Stimulated activated CD4-positive, alpha-beta T cell treated with anti-CD3 and anti-CD28 coated beads, TNF-alpha, amount 100 ng/mL, for 48 hours (primary cell): Measurements from ENCODE around the gene CACNA1F.

ENCODE experiments used
- DNase-seq, 3 donors: peaks; one replicate each; pipeline ENCODE4 v3.0.0-alpha.2; 2020; ENCODE audit warnings: low read depth in 3 of 3

Gene CACNA1F

GRCh38 chrX:49257846-49258748 lies 25.0 kb upstream of the CACNA1F start:
- no peak for DNase-seq

GRCh38 chrX:49257074-49257790 lies 24.1 kb upstream of the CACNA1F start:
- DNase-seq, result no peak

- DNase-seq, result no peak
These were observed 23.3 kb upstream of the CACNA1F start for GRCh38 chrX:49256268-49256995.

- DNase-seq, result no peak
These were observed 21.5 kb upstream of the CACNA1F start for GRCh38 chrX:49254639-49255038.

- no peak for DNase-seq
These were observed 18.2 kb upstream of the CACNA1F start for GRCh38 chrX:49251325-49251724.

- no peak for DNase-seq
These were observed 17.4 kb upstream of the CACNA1F start for GRCh38 chrX:49250578-49250977.

GRCh38 chrX:49250066-49250465 lies 16.9 kb upstream of the CACNA1F start:
- no peak for DNase-seq

GRCh38 chrX:49249616-49250015 lies 16.5 kb upstream of the CACNA1F start:
- DNase-seq, result no peak

GRCh38 chrX:49249071-49249470 lies 15.9 kb upstream of the CACNA1F start:
- no peak for DNase-seq

- DNase-seq, result no peak
These were observed 15.0 kb upstream of the CACNA1F start for GRCh38 chrX:49247916-49248811.

GRCh38 chrX:49247346-49247745 lies 14.2 kb upstream of the CACNA1F start:
- DNase-seq, result no peak

GRCh38 chrX:49246541-49246940 lies 13.4 kb upstream of the CACNA1F start:
- no peak for DNase-seq

- no peak for DNase-seq
These were observed 11.1 kb upstream of the CACNA1F start for GRCh38 chrX:49244207-49244606.

GRCh38 chrX:49243166-49243565 lies 10.0 kb upstream of the CACNA1F start:
- no peak for DNase-seq

GRCh38 chrX:49242545-49243066 lies 9.5 kb upstream of the CACNA1F start:
- DNase-seq, result no peak

- no peak for DNase-seq
These were observed 5.6 kb upstream of the CACNA1F start for GRCh38 chrX:49238735-49239134.

GRCh38 chrX:49237060-49237459 lies 3.9 kb upstream of the CACNA1F start:
- DNase-seq, result no peak

GRCh38 chrX:49233887-49234555 lies 881 bp upstream of the CACNA1F start:
- DNase-seq, result no peak

GRCh38 chrX:49232525-49232924 lies 615 bp downstream of the CACNA1F start:
- DNase-seq, result no peak

- no peak for DNase-seq
These were observed 1.7 kb downstream of the CACNA1F start for GRCh38 chrX:49231333-49232000.
